ENCODE results near the gene FGFR4.

DNA sequence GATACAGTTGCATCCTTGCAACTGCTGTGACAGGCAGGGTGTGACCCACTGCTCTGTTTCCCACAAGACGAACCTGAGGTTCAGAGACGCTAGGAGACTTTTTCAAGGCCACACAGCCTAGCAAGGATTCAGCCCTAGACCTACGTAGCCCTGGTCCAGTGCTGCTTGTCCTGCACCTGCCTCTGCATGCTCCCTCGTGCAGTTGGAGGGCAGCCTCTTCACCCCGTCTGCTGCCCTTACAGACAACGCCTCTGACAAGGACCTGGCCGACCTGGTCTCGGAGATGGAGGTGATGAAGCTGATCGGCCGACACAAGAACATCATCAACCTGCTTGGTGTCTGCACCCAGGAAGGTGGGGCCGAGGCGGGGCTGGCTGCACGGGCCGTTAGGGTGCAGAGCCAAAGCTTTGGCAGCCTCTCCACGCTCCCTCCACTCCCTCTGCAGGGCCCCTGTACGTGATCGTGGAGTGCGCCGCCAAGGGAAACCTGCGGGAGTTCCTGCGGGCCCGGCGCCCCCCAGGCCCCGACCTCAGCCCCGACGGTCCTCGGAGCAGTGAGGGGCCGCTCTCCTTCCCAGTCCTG lies 8.5 kb downstream of the FGFR4 start:
- TF ChIP-seq, protein P1, sequence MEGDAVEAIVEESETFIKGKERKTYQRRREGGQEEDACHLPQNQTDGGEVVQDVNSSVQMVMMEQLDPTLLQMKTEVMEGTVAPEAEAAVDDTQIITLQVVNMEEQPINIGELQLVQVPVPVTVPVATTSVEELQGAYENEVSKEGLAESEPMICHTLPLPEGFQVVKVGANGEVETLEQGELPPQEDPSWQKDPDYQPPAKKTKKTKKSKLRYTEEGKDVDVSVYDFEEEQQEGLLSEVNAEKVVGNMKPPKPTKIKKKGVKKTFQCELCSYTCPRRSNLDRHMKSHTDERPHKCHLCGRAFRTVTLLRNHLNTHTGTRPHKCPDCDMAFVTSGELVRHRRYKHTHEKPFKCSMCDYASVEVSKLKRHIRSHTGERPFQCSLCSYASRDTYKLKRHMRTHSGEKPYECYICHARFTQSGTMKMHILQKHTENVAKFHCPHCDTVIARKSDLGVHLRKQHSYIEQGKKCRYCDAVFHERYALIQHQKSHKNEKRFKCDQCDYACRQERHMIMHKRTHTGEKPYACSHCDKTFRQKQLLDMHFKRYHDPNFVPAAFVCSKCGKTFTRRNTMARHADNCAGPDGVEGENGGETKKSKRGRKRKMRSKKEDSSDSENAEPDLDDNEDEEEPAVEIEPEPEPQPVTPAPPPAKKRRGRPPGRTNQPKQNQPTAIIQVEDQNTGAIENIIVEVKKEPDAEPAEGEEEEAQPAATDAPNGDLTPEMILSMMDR (conservative IDR thresholded peaks at IDR 0.05) = no peak
- TF ChIP-seq ZFX (IDR thresholded peaks at IDR 0.05) = no peak

Data from C4-2B (cell line).